Measurements from ENCODE around the gene ACAD10. TPM values are rescaled to one million over a fixed set of nuclear protein-coding genes. Genes with fewer than 3 reads are reported as not detected.

The ACAD10 gene
- total RNA-seq, 1 experiment from 2014 or later, result 25.4 TPM

GRCh38 chr12:111741235-111741812 is 55.5 kb downstream of the ACAD10 start:
- CTCF ChIA-PET, result interaction anchor here (1.0 kb wide), 1 partner anchor 12 kb away, joined by 3 read pairs; no protein-coding TSS in a partner anchor
- no peak overlapping the region for H3K27ac Mint-ChIP-seq (ENCODE audit: low read depth, unreplicated experiment)
- TF ChIP-seq CTCF (IDR thresholded peaks at IDR 0.05; ENCODE audit: unreplicated experiment), result no peak

GRCh38 chr12:111745211-111745610 is 59.4 kb downstream of the ACAD10 start:
- no peak for DNase-seq (ENCODE audit: unreplicated experiment)
- ChIA-PET CTCF (interaction anchor here (0.8 to 1.9 kb wide), 5 partner anchors 9 to 349 kb away, joined by 3 to 6 read pairs (median 4); no protein-coding TSS in a partner anchor), POLR2A (interaction anchor here (1.2 kb wide), 1 partner anchor 12 kb away, joined by 3 read pairs; no protein-coding TSS in a partner anchor)
- TF ChIP-seq CTCF (IDR thresholded peaks at IDR 0.05; ENCODE audit: unreplicated experiment), result no peak
- H3K27ac Mint-ChIP-seq (ENCODE audit: low read depth, unreplicated experiment), result no peak overlapping the region
- no peak overlapping the region for H3K4me3 Mint-ChIP-seq (ENCODE audit: unreplicated experiment)
- no peaks in the 10 kb centered on the region for H3K27me3 Mint-ChIP-seq (ENCODE audit: insufficient read depth, unreplicated experiment)
- H3K9me3 Mint-ChIP-seq (ENCODE audit: unreplicated experiment), result no peaks in the 10 kb centered on the region
- no peaks in the 10 kb centered on the region for H3K4me1 Mint-ChIP-seq (ENCODE audit: insufficient read depth, unreplicated experiment)
- intact Hi-C loops (cut with micrococcal nuclease), result no loop called here
- peaks cover 50% of the 10 kb centered on the region for H3K36me3 Mint-ChIP-seq (ENCODE audit: insufficient read depth, unreplicated experiment)
- BruUV-seq (replicated peaks), result no TSS peak

More at GRCh38 chr12:111741235-111741812, 55.5 kb downstream of the ACAD10 start:
- intact Hi-C loops (cut with micrococcal nuclease), result no loop called here
- DNase-seq (ENCODE audit: unreplicated experiment), result no peak
- POLR2A ChIA-PET, result no interaction called here
- no TSS peak for BruUV-seq (replicated peaks)
- Mint-ChIP-seq H3K36me3 (ENCODE audit: insufficient read depth, unreplicated experiment) (peaks cover 55% of the 10 kb centered on the region), H3K9me3 (ENCODE audit: unreplicated experiment) (no peaks in the 10 kb centered on the region), H3K4me3 (ENCODE audit: unreplicated experiment) (no peak overlapping the region), H3K27me3 (ENCODE audit: insufficient read depth, unreplicated experiment) (no peaks in the 10 kb centered on the region), H3K4me1 (ENCODE audit: insufficient read depth, unreplicated experiment) (no peaks in the 10 kb centered on the region)

- H3K36me3 Mint-ChIP-seq (ENCODE audit: insufficient read depth, unreplicated experiment), result peaks cover 49% of the 10 kb centered on the region
- no peak for DNase-seq (ENCODE audit: unreplicated experiment)
- H3K4me3 Mint-ChIP-seq (ENCODE audit: unreplicated experiment), result no peak overlapping the region
- intact Hi-C loops (cut with micrococcal nuclease), result no loop called here
- H3K4me1 Mint-ChIP-seq (ENCODE audit: insufficient read depth, unreplicated experiment), result no peaks in the 10 kb centered on the region
- ChIA-PET CTCF (interaction anchor here (0.7 to 1.8 kb wide), 2 partner anchors 65 to 67 kb away, joined by 5 to 10 read pairs; no protein-coding TSS in a partner anchor), POLR2A (interaction anchor here (1.2 kb wide), 1 partner anchor 14 kb away, joined by 3 read pairs; no protein-coding TSS in a partner anchor)
- H3K27ac Mint-ChIP-seq (ENCODE audit: low read depth, unreplicated experiment), result no peak overlapping the region
- no peaks in the 10 kb centered on the region for H3K27me3 Mint-ChIP-seq (ENCODE audit: insufficient read depth, unreplicated experiment)
- TF ChIP-seq CTCF (IDR thresholded peaks at IDR 0.05; ENCODE audit: unreplicated experiment), result no peak
- BruUV-seq (replicated peaks), result no TSS peak
- H3K9me3 Mint-ChIP-seq (ENCODE audit: unreplicated experiment), result no peaks in the 10 kb centered on the region
Measured at GRCh38 chr12:111747333-111747732, 61.5 kb downstream of the ACAD10 start.

- ChIA-PET CTCF (interaction anchor here (1.8 kb wide), 1 partner anchor 64 kb away, joined by 10 read pairs; no protein-coding TSS in a partner anchor), POLR2A (interaction anchor here (0.8 to 1.2 kb wide), 2 partner anchors 13 to 65 kb away, joined by 3 to 5 read pairs; no protein-coding TSS in a partner anchor)
- H3K36me3 Mint-ChIP-seq (ENCODE audit: insufficient read depth, unreplicated experiment), result peaks cover 50% of the 10 kb centered on the region
- H3K27ac Mint-ChIP-seq (ENCODE audit: low read depth, unreplicated experiment), result no peak overlapping the region
- DNase-seq (ENCODE audit: unreplicated experiment), result no peak
- no peaks in the 10 kb centered on the region for H3K27me3 Mint-ChIP-seq (ENCODE audit: insufficient read depth, unreplicated experiment)
- no peaks in the 10 kb centered on the region for H3K4me1 Mint-ChIP-seq (ENCODE audit: insufficient read depth, unreplicated experiment)
- H3K9me3 Mint-ChIP-seq (ENCODE audit: unreplicated experiment), result no peaks in the 10 kb centered on the region
- intact Hi-C loops (cut with micrococcal nuclease), result no loop called here
- no TSS peak for BruUV-seq (replicated peaks)
- TF ChIP-seq CTCF (IDR thresholded peaks at IDR 0.05; ENCODE audit: unreplicated experiment), result no peak
- H3K4me3 Mint-ChIP-seq (ENCODE audit: unreplicated experiment), result no peak overlapping the region
Measured at GRCh38 chr12:111748151-111748672, 62.4 kb downstream of the ACAD10 start.
